Neural cell (in vitro differentiated cells): Measurements from ENCODE around the gene REPS1. TPM values are rescaled to one million over a fixed set of nuclear protein-coding genes. Genes with fewer than 3 reads are reported as not detected.

Experiments used
- H2AFZ ChIP-seq: fragments of 200-600, 300-800 bp; sonication (generic), shearing (Covaris generic); 2 replicates; pipeline ENCODE4 v1.6.0; 2014; ENCODE audit warnings: low read depth, mild to moderate bottlenecking, antibody characterized with exemption, low read length, moderate library complexity
- H3F3A ChIP-seq: fragments of 200-600 bp; shearing (Covaris generic); 2 replicates; pipeline ENCODE4 v1.6.1; 2016; ENCODE audit warnings: mild to moderate bottlenecking, moderate library complexity, mixed read lengths, antibody characterized with exemption, low read length; ENCODE audit not compliant: insufficient read depth, poor library complexity, severe bottlenecking
- H3K27ac ChIP-seq: fragments of 200-600, 300-800 bp; sonication (generic), shearing (Covaris generic); 2 replicates; pipeline ENCODE4 v1.5.1; 2014; ENCODE audit warnings: mild to moderate bottlenecking, low read length, moderate library complexity
- H3K27me3 ChIP-seq: fragments of 300-800, 200-600 bp; sonication (generic), shearing (Covaris generic); 2 replicates; pipeline ENCODE4 v1.6.0; 2014; ENCODE audit warnings: mild to moderate bottlenecking, low read depth, low read length, moderate library complexity; ENCODE audit not compliant: insufficient read depth
- H3K36me3 ChIP-seq: fragments of 300-800, 200-600 bp; sonication (generic), shearing (Covaris generic); 2 replicates; pipeline ENCODE4 v1.5.1; 2014; ENCODE audit warnings: mild to moderate bottlenecking, antibody characterized with exemption, low read length, moderate library complexity; ENCODE audit not compliant: insufficient read depth
- H3K4me2 ChIP-seq: fragments of 300-800, 200-600 bp; sonication (generic), shearing (Covaris generic); 2 replicates; pipeline ENCODE4 v1.6.0; 2014; ENCODE audit warnings: mild to moderate bottlenecking, low read length
- H3K4me3 ChIP-seq: fragments of 300-800, 200-600 bp; sonication (generic), shearing (Covaris generic); 2 replicates; pipeline ENCODE4 v1.5.1; 2014; ENCODE audit warnings: mild to moderate bottlenecking, low read length, moderate library complexity
- H3K79me2 ChIP-seq: fragments of 200-600 bp; shearing (Covaris generic); replicated peaks from 2 replicates; pipeline ENCODE4 v1.6.0; 2014; ENCODE audit warnings: mild to moderate bottlenecking, low read length, moderate library complexity; ENCODE audit not compliant: insufficient read depth
- H3K9ac ChIP-seq: fragments of 300-800, 200-600 bp; sonication (generic), shearing (Covaris generic); 2 replicates; pipeline ENCODE4 v1.6.1; 2016; ENCODE audit warnings: mild to moderate bottlenecking, low read length, mixed read lengths
- H3K9me2 ChIP-seq: fragments of 200-600 bp; shearing (Covaris generic); 2 replicates; pipeline ENCODE4 v1.6.1; 2016; ENCODE audit warnings: mild to moderate bottlenecking, low read length, mixed read lengths; ENCODE audit not compliant: insufficient read depth
- H3K9me3 ChIP-seq: fragments of 200-600, 300-800 bp; sonication (generic), shearing (Covaris generic); 2 replicates; pipeline ENCODE4 v1.6.1; 2016; ENCODE audit warnings: mild to moderate bottlenecking, mixed run types, low read length, moderate library complexity, mixed read lengths
- H4K20me1 ChIP-seq: fragments of 200-600 bp; shearing (Covaris generic); 2 replicates; pipeline ENCODE4 v1.6.1; 2016; ENCODE audit warnings: mild to moderate bottlenecking, mixed run types; ENCODE audit not compliant: insufficient read depth
- CTCF ChIP-seq: fragments of 450-650 bp; IDR thresholded peaks from 2 replicates; pipeline ENCODE4 v1.5.1; 2014; ENCODE audit warnings: antibody characterized with exemption, mild to moderate bottlenecking, moderate library complexity; ENCODE audit not compliant: poor library complexity, severe bottlenecking
- EP300 ChIP-seq: fragments of 450-650 bp; conservative IDR thresholded peaks from 2 replicates; pipeline ENCODE4 v1.6.1; 2014; ENCODE audit warnings: antibody characterized with exemption, mild to moderate bottlenecking, moderate library complexity; ENCODE audit not compliant: poor library complexity, severe bottlenecking
- EZH2 ChIP-seq: fragments of 200-600, 300-800 bp; shearing (Covaris generic), sonication (generic); IDR thresholded peaks from 2 replicates; pipeline ENCODE4 v1.6.1; 2014; ENCODE audit warnings: antibody characterized with exemption, low read length, borderline replicate concordance, mild to moderate bottlenecking; ENCODE audit not compliant: insufficient read depth, poor library complexity, severe bottlenecking
- MXI1 ChIP-seq: fragments of 450-650 bp; conservative IDR thresholded peaks from 2 replicates; pipeline ENCODE4 v1.6.1; 2014; ENCODE audit warnings: antibody characterized with exemption, mild to moderate bottlenecking; ENCODE audit not compliant: poor library complexity, severe bottlenecking
- POLR2AphosphoS5 ChIP-seq: IDR thresholded peaks from 2 replicates; pipeline ENCODE4 v1.6.1; 2012
- RAD21 ChIP-seq: fragments of 450-650 bp; conservative IDR thresholded peaks from 2 replicates; pipeline ENCODE4 v1.6.1; 2014; ENCODE audit warnings: antibody characterized with exemption, mild to moderate bottlenecking, moderate library complexity
- REST ChIP-seq: IDR thresholded peaks from 2 replicates; pipeline ENCODE4 v1.6.1; 2012; ENCODE audit warnings: borderline replicate concordance
- SMC3 ChIP-seq: fragments of 450-650 bp; conservative IDR thresholded peaks from 2 replicates; pipeline ENCODE4 v1.6.1; 2014; ENCODE audit warnings: antibody characterized with exemption, mild to moderate bottlenecking, moderate library complexity; ENCODE audit not compliant: poor library complexity
- TAF1 ChIP-seq: IDR thresholded peaks from 2 replicates; pipeline ENCODE4 v1.6.1; 2012; ENCODE audit warnings: low read depth
- polyA plus RNA-seq: library from polyadenylated mRNA; depleted of rRNA; stranded (reverse); fragments of >200 nt; gene quantifications from 2 replicates; pipeline ENCODE4 v1.2.3, GENCODE V29; 2014

The REPS1 gene
- polyA plus RNA-seq, 1 donor from 2014 or later, result 64.9 TPM

- Histone ChIP-seq H2AFZ (no peak overlapping the region), H3K27me3 (no peaks in the 10 kb centered on the region), H3K4me3 (no peak overlapping the region), H3K9ac (no peak overlapping the region), H3K9me3 (no peaks in the 10 kb centered on the region), H4K20me1 (no peaks in the 10 kb centered on the region), H3K79me2 (no peaks in the 10 kb centered on the region), H3K4me2 (no peak overlapping the region), H3F3A (no peaks in the 10 kb centered on the region), H3K9me2 (no peaks in the 10 kb centered on the region), H3K36me3 (no peaks in the 10 kb centered on the region), H3K27ac (no peak overlapping the region)
- TF ChIP-seq SMC3 (no peak), MXI1 (no peak), CTCF (no peak), RAD21 (no peak), EP300 (no peak)
Observed at GRCh38 chr6:138868181-138868580, 119.9 kb downstream of the REPS1 start.

- H3K79me2 ChIP-seq, result no peaks in the 10 kb centered on the region
- no peaks in the 10 kb centered on the region for H4K20me1 ChIP-seq
- no peak overlapping the region for H3K27ac ChIP-seq
- TF ChIP-seq RAD21 (no peak), REST (no peak), EP300 (no peak), SMC3 (no peak), EZH2 (no peak), MXI1 (no peak), TAF1 (no peak), CTCF (no peak), POLR2AphosphoS5 (no peak)
- no peak overlapping the region for H3K4me3 ChIP-seq
- no peaks in the 10 kb centered on the region for H3K36me3 ChIP-seq
- H3K4me2 ChIP-seq, result no peak overlapping the region
- no peaks in the 10 kb centered on the region for H3K9me2 ChIP-seq
- no peaks in the 10 kb centered on the region for H3F3A ChIP-seq
- H3K9me3 ChIP-seq, result no peaks in the 10 kb centered on the region
- no peaks in the 10 kb centered on the region for H3K27me3 ChIP-seq
- H3K9ac ChIP-seq, result no peak overlapping the region
- no peak overlapping the region for H2AFZ ChIP-seq
Observed at GRCh38 chr6:138865480-138866109, 122.5 kb downstream of the REPS1 start.
